IMR-90 (cell line): ENCODE measurements around the gene GTPBP6. TPM values are rescaled to one million over a fixed set of nuclear protein-coding genes. Genes with fewer than 3 reads are reported as not detected.

Experiments
- ATAC-seq: fragments of 200-7000 bp; cut with Tn5 transposase; 2 replicates; pipeline ENCODE4 v1.9.1; 2020; ENCODE audit warnings: low read depth, mild to moderate bottlenecking, moderate library complexity
- BruUV-seq: library from RNA; stranded (reverse); fragments of 400-500 nt; replicated peaks from 2 replicates; lab custom pipeline; 2021; lab: Mats Ljungman, UMichigan
- CTCF ChIA-PET: fragments of 300-600 bp; formaldehyde crosslinking; extraction: SDS; loops from one replicate; lab custom pipeline; 2021; ENCODE audit warnings: antibody characterized with exemption; lab: Yijun Ruan, JAX
- POLR2A ChIA-PET: fragments of 300-600 bp; sonication (Branson Sonifier 250); formaldehyde crosslinking; loops from one replicate; lab custom pipeline; 2022; ENCODE audit warnings: antibody characterized with exemption; ENCODE audit not compliant: unreplicated experiment; lab: Charles Lee
- DNase-seq: peaks from one replicate; pipeline ENCODE4 v3.0.0; 2013
- H2AFZ ChIP-seq: replicated peaks from 2 replicates; pipeline ENCODE3; 2013; ENCODE audit warnings: low read length, mild to moderate bottlenecking; ENCODE audit not compliant: poor library complexity
- H2AK5ac ChIP-seq: 2 replicates; pipeline ENCODE4 v1.6.1; 2013; ENCODE audit warnings: low read depth, low read length, inconsistent platforms
- H2AK9ac ChIP-seq: replicated peaks from 2 replicates; pipeline ENCODE3; 2013; ENCODE audit warnings: mild to moderate bottlenecking, low read depth, low read length, moderate library complexity; ENCODE audit not compliant: poor library complexity
- H2BK120ac ChIP-seq: 2 replicates; pipeline ENCODE4 v1.6.1; 2013; ENCODE audit warnings: low read depth, low read length, inconsistent platforms
- H2BK15ac ChIP-seq: 3 replicates; pipeline ENCODE4 v1.6.1; 2013; ENCODE audit warnings: low read depth, low read length, inconsistent platforms
- H2BK20ac ChIP-seq: 2 replicates; pipeline ENCODE4 v1.6.1; 2013; ENCODE audit warnings: low read depth, mild to moderate bottlenecking, inconsistent platforms, low read length, moderate library complexity
- H2BK5ac ChIP-seq: 2 replicates; pipeline ENCODE4 v1.6.1; 2013; ENCODE audit warnings: mild to moderate bottlenecking, low read depth, low read length, inconsistent platforms; ENCODE audit not compliant: poor library complexity, severe bottlenecking
- H3K14ac ChIP-seq: replicated peaks from 2 replicates; pipeline ENCODE4 v1.6.1; 2013; ENCODE audit warnings: low read depth, low read length, inconsistent platforms
- H3K18ac ChIP-seq: 2 replicates; pipeline ENCODE4 v1.6.1; 2013; ENCODE audit warnings: low read depth, low read length, control low read depth
- H3K23ac ChIP-seq: 2 replicates; pipeline ENCODE4 v1.6.1; 2013; ENCODE audit warnings: low read depth, low read length, inconsistent platforms
- H3K27ac ChIP-seq: 2 replicates; pipeline ENCODE4 v1.5.1; 2013; ENCODE audit warnings: mild to moderate bottlenecking, control low read depth, low read length; ENCODE audit not compliant: insufficient read depth
- H3K27me3 ChIP-seq: 2 replicates; pipeline ENCODE4 v1.6.1; 2013; ENCODE audit warnings: low read length; ENCODE audit not compliant: control insufficient read depth, insufficient read depth
- H3K36me3 ChIP-seq: 2 replicates; pipeline ENCODE4 v1.6.1; 2013; ENCODE audit warnings: low read length, mixed read lengths; ENCODE audit not compliant: control insufficient read depth, insufficient read depth
- H3K4ac ChIP-seq: 2 replicates; pipeline ENCODE4 v1.6.1; 2013; ENCODE audit warnings: low read depth, low read length, inconsistent platforms
- H3K4me1 ChIP-seq: 2 replicates; pipeline ENCODE4 v1.6.1; 2013; ENCODE audit warnings: low read length, mixed read lengths; ENCODE audit not compliant: control insufficient read depth, insufficient read depth
- H3K4me2 ChIP-seq: 2 replicates; pipeline ENCODE4 v1.6.1; 2013; ENCODE audit warnings: low read depth, mild to moderate bottlenecking, control low read depth, low read length, moderate library complexity
- H3K4me3 ChIP-seq: 2 replicates; pipeline ENCODE4 v1.5.1; 2013; ENCODE audit warnings: low read depth, mild to moderate bottlenecking, control low read depth, low read length, moderate library complexity; ENCODE audit not compliant: insufficient read depth
- H3K56ac ChIP-seq: 2 replicates; pipeline ENCODE4 v1.6.1; 2013; ENCODE audit warnings: low read length, inconsistent platforms; ENCODE audit not compliant: insufficient read depth; ENCODE audit errors: extremely low read depth
- H3K79me1 ChIP-seq, 2 experiments: 2 replicates each; pipeline ENCODE4 v1.6.1; 2013; ENCODE audit warnings: low read length in 2 of 2, inconsistent platforms in 1 of 2, low read depth in 1 of 2
- H3K9ac ChIP-seq: 2 replicates; pipeline ENCODE4 v1.6.1; 2013; ENCODE audit warnings: low read depth, low read length, control low read depth
- H3K9me1 ChIP-seq: 2 replicates; pipeline ENCODE4 v1.6.1; 2013; ENCODE audit warnings: low read length, inconsistent platforms; ENCODE audit not compliant: insufficient read depth
- H3K9me3 ChIP-seq: 2 replicates; pipeline ENCODE4 v1.6.1; 2013; ENCODE audit warnings: low read length; ENCODE audit not compliant: control insufficient read depth, insufficient read depth
- H4K20me1 ChIP-seq: 2 replicates; pipeline ENCODE4 v1.6.1; 2013; ENCODE audit warnings: low read length, inconsistent platforms; ENCODE audit not compliant: insufficient read depth
- H4K5ac ChIP-seq: 2 replicates; pipeline ENCODE4 v1.6.1; 2013; ENCODE audit warnings: mild to moderate bottlenecking, low read depth, low read length, control low read depth
- H4K8ac ChIP-seq, 2 experiments: 2 replicates each; pipeline ENCODE4 v1.6.1; 2013; ENCODE audit warnings: low read depth in 2 of 2, low read length in 2 of 2, control low read depth in 1 of 2, inconsistent platforms in 1 of 2
- H4K91ac ChIP-seq: 2 replicates; pipeline ENCODE4 v1.6.1; 2013; ENCODE audit warnings: low read depth, low read length, inconsistent platforms; ENCODE audit not compliant: insufficient read depth
- MAFK ChIP-seq: IDR thresholded peaks from 2 replicates; pipeline ENCODE4 v1.6.1; 2012; ENCODE audit warnings: low read depth, low read length, improper control_type of control experiment
- MAZ ChIP-seq: IDR thresholded peaks from 2 replicates; pipeline ENCODE4 v1.6.1; 2012; ENCODE audit warnings: low read depth, mild to moderate bottlenecking, low read length, improper control_type of control experiment, moderate library complexity, borderline replicate concordance
- WGBS, 2 experiments: methylation state at CpG; one replicate each; pipeline versions ENCODE4 v1.1.5 to v1.1.7; 2013; ENCODE audit warnings: missing lambda C conversion rate in 2 of 2; ENCODE audit not compliant: insufficient read length in 1 of 2; ENCODE audit errors: extremely low coverage in 2 of 2; 5-methylcytosine and 5-hydroxymethylcytosine counted together
- dilution Hi-C: fragments of 300-500 bp; cut with HindIII; formaldehyde crosslinking; loops from one replicate; pipeline ENCODE4 v1.14.3; 2018; ENCODE audit warnings: low sequenced_read_pairs; ENCODE audit not compliant: unreplicated experiment
- in situ Hi-C: fragments of 300-500 bp; cut with MboI; formaldehyde crosslinking; loops from 3 replicates; pipeline ENCODE4 v1.14.3; 2019; ENCODE audit warnings: low sequenced_read_pairs, inconsistent platforms, mixed read lengths
- intact Hi-C: fragments of 100-400 bp; cut with micrococcal nuclease; formaldehyde crosslinking; loops from 2 replicates; pipeline ENCODE4 v1.10.0; 2022
- polyA plus RNA-seq, 3 experiments: library from polyadenylated mRNA; depleted of rRNA; stranded (reverse); fragments of >200 nt; gene quantifications; 2 replicates each; pipeline ENCODE4 v1.2.3, GENCODE V29; 2012; ENCODE audit warnings: low replicate concordance in 1 of 3
- total RNA-seq: library from RNA; depleted of rRNA; stranded (reverse); fragments of >200 nt; gene quantifications from 2 replicates; pipeline ENCODE4 v1.2.3, GENCODE V29; 2012
- TF ChIP-seq, protein P1 (sequence below): conservative IDR thresholded peaks from 2 replicates; pipeline ENCODE4 v1.5.1; 2012; ENCODE audit warnings: mild to moderate bottlenecking, low read depth, low read length, improper control_type of control experiment
- TF ChIP-seq, protein P2 (sequence below): fragments of 150-350 bp; IDR thresholded peaks from 2 replicates; pipeline ENCODE4 v1.6.1; 2017; ENCODE audit warnings: mild to moderate bottlenecking, antibody characterized with exemption, low read length, low read depth

GTPBP6 gene
- total and polyA plus RNA-seq, 2 of the 4 experiments (the other 2 are of a cell fraction) = 24.0 to 31.6 TPM

DNA sequence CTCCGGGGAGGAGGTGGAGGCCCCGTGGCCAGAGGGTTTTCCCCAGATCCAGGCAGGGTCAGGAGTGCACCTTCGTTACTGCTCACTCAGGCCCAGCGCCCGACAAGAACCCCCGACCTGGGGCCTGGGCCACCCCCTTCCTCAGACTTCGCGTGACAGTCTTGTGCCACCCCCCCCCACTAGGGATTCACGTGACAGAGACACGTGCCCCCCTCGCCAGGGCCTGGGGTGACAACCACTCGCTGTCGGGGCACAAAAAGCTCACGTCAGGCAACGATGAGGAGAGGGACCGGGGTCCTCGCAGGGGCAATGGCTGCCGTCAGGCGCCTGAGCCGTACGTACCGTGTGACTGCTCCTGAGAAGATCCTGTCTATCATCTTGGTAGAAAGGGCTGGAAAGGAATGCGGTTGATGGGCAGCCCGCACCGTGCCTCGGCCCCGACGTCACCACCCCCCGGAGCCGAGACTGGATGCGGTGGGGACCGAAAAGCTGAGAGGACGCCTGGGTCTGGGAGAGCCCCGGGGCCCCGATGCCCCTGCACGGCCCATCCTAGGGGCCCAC, 23.0 kb upstream of the GTPBP6 start:
- Histone ChIP-seq H3K36me3 (peaks cover 29% of the 10 kb centered on the region; the same call in 1 of the 2 replicates), H3K9ac (no peak overlapping the region), H3K4ac (no peak overlapping the region), H2AFZ (no peak overlapping the region), H2BK15ac (no peak overlapping the region), H3K56ac (no peak overlapping the region), H3K9me1 (no peaks in the 10 kb centered on the region), H3K79me1 (no peaks in the 10 kb centered on the region), H4K91ac (no peak overlapping the region), H4K20me1 (no peaks in the 10 kb centered on the region), H2BK20ac (no peak overlapping the region), H3K18ac (no peak overlapping the region), H2BK5ac (no peak overlapping the region), H3K4me3 (no peak overlapping the region), H3K23ac (no peak overlapping the region), H3K4me1 (no peaks in the 10 kb centered on the region), H3K27me3 (no peaks in the 10 kb centered on the region), H3K4me2 (no peak overlapping the region), H3K14ac (no peak overlapping the region), H3K27ac (no peak overlapping the region), H3K9me3 (peaks cover 12% of the 10 kb centered on the region; the same call in 1 of the 2 replicates), H2AK5ac (no peak overlapping the region), H4K5ac (no peak overlapping the region), H2AK9ac (no peak overlapping the region), H2BK120ac (no peak overlapping the region), H4K8ac (no peak overlapping the region)
- WGBS, 2 experiments = 99% methylated on average over 18 of the region's 36 CpGs; no CpG with 5 or more reads in 1 of the 2 experiments
- in situ Hi-C loops = no loop called here
- ATAC-seq (no peak), DNase-seq (no peak)
- dilution Hi-C loops = no loop called here
- intact Hi-C loops = no loop called here
- BruUV-seq = no TSS peak
- POLR2A ChIA-PET = no interaction called here
- TF ChIP-seq, protein P1, sequence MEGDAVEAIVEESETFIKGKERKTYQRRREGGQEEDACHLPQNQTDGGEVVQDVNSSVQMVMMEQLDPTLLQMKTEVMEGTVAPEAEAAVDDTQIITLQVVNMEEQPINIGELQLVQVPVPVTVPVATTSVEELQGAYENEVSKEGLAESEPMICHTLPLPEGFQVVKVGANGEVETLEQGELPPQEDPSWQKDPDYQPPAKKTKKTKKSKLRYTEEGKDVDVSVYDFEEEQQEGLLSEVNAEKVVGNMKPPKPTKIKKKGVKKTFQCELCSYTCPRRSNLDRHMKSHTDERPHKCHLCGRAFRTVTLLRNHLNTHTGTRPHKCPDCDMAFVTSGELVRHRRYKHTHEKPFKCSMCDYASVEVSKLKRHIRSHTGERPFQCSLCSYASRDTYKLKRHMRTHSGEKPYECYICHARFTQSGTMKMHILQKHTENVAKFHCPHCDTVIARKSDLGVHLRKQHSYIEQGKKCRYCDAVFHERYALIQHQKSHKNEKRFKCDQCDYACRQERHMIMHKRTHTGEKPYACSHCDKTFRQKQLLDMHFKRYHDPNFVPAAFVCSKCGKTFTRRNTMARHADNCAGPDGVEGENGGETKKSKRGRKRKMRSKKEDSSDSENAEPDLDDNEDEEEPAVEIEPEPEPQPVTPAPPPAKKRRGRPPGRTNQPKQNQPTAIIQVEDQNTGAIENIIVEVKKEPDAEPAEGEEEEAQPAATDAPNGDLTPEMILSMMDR = no peak
- no peak for TF ChIP-seq MAZ
- TF ChIP-seq, protein P2, sequence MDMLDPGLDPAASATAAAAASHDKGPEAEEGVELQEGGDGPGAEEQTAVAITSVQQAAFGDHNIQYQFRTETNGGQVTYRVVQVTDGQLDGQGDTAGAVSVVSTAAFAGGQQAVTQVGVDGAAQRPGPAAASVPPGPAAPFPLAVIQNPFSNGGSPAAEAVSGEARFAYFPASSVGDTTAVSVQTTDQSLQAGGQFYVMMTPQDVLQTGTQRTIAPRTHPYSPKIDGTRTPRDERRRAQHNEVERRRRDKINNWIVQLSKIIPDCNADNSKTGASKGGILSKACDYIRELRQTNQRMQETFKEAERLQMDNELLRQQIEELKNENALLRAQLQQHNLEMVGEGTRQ = no peak
- no peak for TF ChIP-seq MAFK
- CTCF ChIA-PET = no interaction called here
